Hematopoietic multipotent progenitor cell treated with erythropoietin and hydrocortisone succinate and interleukin-3 and kit ligand, for 8 days (in vitro differentiated cells): ENCODE results near the gene TRIM60.
"Not testable (repeated sequence)": the region's sequence is repeated elsewhere in the genome, so short reads cannot be mapped to it uniquely, and the experiment has no call there.

Experiments used
- DNase-seq: peaks from one replicate; pipeline ENCODE4 v3.0.0-alpha.2; 2015

The TRIM60 gene

DNA sequence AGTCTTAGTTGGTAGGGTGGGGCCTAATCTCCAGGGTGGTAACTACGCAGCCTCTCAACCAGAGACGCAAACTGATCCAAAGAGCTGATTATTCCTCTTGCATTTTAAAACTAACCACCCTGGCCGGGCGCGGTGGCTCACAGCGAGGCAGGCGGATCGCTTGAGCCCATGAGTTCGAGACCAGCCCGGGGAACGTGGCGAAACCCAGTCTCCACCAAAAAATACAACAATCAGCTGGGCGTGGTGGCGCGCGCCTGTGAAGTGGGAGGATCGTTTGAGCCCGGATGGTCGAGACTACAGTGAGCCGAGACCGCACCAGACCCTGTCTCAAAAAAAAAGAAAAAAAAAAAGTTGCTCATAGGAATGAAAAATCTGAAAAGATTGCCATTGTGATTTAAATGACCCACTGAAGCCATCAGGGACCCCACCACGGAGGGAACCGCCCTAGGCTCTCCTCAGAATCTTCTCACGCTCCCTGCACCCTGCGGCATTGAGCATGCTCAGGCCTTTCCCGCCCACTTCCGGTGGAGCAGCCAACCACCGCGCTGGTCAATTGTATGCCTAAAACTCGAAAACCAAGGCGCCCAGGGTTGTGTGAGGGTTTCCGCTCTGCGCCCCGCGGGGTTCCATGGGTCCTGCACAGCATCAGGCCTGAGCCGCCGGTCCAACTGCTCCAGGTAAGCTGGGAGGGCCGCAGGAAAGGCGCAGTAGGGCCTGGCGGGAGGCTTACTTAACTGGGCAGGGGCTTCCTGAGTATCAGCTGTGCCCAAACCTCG, at the start of gene TRIM60:
TSS of gene TRIM60 (plus strand) at position 564 of the 776 bp plus-strand sequence. CDS start 8,074 bp downstream, outside the sequence.
- no peak for DNase-seq

DNA sequence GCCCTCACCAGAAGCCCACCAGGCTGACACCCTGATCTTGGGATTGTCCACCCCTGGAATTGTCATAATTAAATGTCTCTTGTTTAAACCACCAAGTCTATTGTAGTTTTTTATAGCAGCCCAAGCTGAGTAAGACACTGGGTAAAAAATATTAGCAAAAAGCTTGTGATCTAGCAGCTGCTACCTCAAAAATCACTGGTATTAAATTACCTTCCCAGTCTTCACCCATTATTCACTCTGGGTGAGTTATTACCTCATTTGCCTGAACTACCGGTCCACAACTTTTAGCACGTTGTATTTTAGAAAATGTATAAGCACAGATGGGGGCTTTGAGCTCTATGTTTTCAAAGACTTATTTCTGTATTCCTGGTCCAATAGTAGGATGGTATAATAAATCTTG, 42.3 kb upstream of the TRIM60 start:
- no peak for DNase-seq

DNA sequence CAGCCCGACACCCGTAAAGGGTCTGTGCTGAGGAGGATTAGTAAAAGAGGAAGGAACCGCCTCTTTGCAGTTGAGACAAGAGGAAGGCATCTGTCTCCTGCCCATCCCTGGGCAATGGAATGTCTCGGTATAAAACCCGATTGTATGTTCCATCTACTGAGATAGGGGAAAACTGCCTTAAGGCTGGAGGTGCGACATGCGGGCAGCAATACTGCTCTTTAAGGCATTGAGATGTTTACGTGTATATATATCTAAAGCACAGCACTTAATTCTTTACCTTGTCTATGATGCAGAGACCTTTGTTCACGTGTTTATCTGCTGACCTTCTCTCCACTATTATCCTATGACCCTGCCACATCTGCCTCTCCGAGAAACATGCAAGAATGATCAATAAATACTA, 41.0 kb upstream of the TRIM60 start:
- not testable (repeated sequence) for DNase-seq

DNA sequence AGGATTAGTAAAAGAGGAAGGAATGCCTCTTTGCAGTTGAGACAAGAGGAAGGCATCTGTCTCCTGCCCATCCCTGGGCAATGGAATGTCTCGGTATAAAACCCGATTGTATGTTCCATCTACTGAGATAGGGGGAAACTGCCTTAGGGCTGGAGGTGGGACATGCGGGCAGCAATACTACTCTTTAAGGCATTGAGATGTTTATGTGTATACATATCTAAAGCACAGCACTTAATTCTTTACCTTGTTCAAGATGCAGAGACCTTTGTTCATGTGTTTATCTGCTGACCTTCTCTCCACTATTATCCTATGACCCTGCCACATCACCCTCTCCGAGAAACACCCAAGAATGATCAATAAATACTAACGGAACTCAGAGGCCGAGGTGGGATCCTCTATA, 35.7 kb upstream of the TRIM60 start:
- not testable (repeated sequence) for DNase-seq

DNA sequence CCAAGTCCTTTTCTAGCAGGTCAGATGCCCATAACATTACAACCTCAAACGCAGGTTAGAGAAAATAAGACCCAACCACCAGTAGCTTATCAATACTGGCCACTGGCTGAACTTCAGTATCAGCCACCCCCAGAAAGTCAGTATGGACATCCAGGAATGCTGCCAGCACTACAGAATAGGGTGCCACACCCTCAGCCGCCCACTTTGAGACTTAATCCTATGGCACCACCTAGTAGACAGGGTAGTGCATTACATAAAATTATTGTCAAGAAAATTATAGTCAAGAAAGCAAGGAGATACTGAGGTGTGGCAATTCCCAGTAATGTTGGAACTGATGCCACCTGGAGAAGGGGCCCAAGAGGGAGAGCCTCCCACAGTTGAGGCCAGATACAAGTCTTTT, 34.5 kb upstream of the TRIM60 start:
- peak; percentile 94 for DNase-seq

DNA sequence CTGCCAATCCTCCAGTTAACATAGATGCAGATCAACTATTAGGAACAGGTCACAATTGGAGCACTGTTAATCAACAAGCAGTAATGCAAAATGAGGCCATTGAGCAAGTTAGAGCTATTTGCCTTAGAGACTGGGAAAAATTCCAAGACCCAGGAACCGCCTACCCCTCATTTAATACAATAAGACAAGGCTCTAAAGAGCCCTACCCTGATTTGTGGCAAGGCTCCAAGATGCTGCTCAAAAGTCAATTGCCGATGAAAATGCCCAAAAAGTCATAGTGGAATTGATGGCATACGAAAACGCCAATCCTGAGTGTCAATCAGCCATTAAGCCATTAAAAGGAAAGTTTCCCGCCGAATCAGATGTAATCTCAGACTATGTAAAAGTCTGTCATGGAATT, 33.9 kb upstream of the TRIM60 start:
- no peak for DNase-seq

DNA sequence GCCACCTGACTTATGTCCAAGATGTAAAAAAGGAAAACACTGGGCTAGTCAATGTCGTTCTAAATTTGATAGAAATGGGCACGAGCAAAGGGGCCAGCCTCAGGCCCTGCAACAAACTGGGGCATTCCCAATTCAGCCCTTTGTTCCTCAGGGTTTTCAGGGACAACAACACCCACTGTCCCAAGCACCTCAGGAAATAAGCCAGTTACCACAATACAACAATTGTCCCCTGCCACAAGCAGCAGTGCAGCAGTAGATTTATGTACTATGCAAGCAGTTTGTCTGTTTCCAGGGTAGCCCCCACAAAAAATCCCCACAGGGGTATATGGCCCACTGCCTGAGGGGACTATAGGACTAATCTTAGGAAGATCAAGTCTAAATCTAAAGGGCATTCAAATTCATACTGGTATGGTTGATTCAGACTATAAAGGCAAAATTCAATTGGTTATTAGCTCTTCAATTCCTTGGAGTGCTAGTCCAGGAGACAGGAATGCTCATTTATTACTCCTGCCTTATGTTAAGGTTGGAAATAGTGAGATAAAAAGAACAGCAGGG, 33.2 kb upstream of the TRIM60 start:
- DNase-seq = not testable (repeated sequence)

DNA sequence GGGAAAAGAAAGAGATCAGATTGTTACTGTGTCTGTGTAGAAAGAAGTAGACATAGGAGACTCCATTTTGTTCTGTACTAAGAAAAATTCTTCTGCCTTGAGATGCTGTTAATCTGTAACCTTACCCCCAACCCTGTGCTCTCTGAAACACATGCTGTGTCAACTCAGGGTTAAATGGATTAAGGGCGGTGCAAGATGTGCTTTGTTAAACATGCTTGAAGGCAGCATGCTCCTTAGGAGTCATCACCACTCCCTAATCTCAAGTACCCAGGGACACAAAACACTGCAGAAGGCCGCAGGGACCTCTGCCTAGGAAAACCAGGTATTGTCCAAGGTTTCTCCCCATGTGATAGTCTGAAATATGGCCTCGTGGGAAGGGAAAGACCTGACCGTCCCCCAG, 29.8 kb upstream of the TRIM60 start:
- not testable (repeated sequence) for DNase-seq

DNA sequence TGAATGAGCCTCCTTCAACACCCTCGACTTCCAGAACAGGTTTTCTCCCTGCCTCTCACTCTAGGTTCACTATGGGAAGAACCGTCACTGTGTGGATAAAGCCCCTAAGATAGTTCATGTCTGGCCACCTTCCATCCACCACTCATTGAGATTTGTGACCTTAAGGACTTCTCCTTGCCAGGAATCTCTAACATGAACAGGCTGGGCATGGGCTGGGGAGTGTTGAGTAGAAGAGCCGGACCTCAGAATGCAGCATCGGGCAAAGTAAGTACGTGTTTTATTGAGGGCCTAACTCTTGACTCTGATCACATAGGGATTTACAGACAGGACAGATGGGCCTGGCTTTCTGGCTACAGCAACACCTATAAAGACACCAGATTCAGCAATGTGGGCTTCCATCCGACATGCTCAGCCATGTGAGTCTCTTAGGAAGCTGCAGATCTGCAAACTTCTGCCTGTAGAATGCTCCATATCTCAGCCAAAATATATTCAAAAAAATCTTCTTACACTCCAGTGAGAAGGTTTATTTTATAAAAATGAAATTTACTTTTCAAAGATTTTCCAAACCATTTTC, 26.4 kb upstream of the TRIM60 start:
- no peak for DNase-seq

DNA sequence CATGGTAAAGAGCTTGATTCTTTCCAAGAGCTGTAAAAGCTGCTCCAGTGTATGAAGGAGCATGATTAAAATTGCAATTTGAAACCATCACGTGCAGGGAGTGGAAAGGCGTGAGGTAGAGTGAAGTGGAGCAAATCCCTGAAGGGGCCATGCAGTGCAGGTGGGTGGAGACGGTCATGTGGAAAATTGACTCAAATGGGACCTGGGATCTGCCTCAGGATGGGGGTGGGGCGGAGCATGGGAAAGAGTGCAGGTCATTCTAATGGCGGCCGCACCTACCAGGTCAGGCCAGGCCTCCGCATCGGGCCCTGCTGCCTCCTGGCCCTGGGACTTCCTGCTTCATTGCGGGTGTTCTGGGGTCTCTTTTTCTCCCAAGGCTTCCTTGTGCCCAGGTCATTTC, 25.3 kb upstream of the TRIM60 start:
- DNase-seq = no peak

DNA sequence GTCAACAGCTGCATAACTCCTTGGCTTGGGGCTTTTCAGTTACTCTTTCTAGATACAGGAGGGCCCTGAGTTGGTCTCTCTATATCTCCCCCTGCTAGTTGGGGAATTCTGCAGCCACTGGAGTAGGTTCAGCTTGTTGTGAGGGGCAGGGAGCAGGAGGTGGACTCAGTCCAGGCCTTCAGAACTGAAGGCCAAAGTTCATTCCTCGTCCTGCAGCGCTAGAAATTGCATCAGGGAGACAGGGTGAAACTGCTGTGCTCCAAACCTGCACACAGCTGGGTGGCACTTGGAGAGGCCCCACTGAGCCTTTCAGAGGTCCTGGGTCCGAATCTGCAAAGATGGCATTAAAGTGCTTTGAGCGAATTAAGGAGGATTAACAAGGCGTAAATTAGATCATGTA, 24.9 kb upstream of the TRIM60 start:
- no peak for DNase-seq

DNA sequence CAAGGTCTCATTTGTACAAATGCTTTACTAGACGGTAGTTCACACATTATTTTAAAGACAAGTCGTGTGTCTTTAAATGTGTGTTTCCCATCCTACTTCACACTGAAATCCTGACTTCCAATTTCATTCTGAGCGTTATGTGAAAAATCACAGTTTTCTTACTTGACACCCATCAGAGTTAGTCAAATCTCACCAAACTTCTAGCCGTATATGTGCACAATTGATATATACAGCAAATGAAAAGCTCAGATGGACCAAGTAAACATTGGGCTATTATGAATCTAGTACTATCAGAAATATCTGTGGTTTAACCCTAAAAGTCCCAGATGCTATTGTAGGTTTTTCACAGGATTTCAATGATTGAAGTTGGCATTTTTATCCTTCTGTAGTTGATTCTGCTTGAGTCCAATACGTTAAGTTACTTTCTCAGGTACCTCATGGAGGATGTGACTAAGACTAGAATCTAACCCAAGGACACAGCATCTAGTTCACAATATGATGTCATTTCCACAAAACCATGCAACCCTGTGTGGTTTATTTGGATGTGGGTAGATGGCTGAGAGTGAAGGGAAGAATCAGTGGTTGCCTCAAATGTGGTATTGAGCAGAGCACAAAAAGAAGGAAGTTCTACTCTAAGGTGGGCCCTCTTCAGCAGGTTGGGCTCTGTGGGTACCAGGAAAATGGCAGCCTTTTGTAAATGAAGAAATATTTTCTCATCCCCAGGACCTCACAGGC, 22.1 kb upstream of the TRIM60 start:
- no peak for DNase-seq

DNA sequence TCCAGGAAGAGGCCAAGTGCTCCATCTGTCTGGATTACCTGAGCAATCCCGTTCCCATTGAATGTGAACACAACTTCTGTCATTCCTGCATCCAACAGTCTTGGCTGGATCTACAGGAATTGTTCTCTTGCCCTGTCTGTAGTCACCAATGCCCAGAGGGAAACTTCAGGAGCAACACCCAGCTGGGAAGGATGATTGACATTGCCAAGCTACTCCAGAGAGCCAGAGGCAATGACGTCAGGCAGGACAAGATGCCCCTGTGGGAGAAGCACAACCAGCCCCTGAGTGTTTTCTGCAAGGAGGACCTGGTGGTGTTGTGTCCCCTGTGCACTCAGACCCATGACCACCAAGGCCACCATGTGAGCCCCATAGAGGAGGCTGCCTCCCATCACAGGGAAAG, 21.3 kb upstream of the TRIM60 start:
- no peak for DNase-seq

DNA sequence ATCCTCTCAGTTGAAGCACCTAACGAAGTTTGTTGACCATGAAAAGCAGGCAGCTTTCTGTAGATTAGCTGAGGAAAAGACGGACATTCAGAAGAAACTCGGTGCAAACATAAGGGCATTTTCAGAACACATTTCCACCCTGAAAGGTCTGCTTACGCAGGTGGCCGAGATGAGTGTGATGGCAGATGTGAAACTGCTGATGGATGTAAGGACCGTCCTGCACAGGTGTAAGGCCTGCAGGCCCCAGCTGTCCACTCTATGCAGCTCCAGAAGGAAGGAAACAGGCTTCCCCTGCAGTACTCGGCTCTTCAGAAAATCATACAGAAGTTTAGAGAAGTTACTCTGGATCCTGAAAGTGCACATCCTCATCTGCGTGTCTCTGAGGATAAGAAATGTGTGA, 20.8 kb upstream of the TRIM60 start:
- no peak for DNase-seq

DNA sequence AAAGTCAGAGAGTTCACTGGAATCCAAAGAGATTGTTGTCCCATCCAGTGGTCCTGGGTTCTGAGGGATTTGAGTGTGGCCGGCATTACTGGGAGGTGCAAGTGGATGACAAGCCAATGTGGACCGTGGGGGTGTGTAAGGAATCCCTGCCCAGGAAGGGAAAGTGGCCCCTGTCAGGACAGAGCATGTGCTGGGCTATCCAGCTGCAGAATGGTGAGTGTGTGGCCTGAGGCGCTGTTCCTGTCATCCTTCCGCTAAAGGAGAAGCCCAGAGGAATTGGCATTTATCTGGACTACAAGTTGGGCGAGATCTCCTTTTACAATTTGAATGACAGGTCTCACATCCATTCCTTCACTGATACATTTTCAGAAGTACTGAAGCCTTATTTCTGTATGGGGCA, 20.4 kb upstream of the TRIM60 start:
- DNase-seq = no peak

DNA sequence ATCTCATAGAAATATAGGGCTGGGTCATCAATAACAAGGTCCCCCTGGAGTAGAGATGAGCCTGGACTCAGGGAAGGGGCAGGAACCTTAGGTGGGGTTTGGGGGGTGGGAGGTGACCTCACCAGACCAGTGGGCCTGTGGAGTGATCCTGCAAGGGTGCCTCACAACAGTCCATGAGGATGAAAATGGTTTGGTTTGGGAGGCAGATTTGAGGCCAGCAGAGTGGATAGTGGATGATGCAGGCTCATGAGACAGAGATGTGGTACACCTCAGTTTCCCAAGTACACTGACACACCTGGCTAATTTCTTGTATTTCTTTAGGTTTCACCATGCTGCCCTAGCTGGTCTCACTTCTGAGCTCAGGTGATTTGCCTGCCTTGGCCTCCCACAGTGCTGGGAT, 18.1 kb upstream of the TRIM60 start:
- no peak for DNase-seq

DNA sequence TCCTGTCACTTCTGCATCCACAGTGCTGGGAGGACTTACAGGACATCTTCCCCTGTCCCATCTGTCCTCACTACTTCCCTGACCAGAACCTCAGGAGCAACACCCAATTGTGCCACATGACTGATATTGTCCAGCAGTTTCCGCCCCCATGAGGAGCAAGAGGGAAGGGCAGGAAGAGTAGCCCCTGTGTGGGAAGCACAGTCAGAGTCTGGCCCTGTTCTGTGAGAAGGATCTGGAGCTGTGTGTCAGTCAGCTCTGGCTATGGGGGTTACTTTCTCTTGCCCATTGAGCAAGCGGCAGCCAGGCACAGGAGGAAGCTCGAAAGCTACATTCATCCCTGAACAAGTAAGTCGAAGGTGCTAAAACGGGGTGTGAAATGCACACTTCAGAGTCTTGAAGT, 14.8 kb upstream of the TRIM60 start:
- DNase-seq = peak; percentile 6

DNA sequence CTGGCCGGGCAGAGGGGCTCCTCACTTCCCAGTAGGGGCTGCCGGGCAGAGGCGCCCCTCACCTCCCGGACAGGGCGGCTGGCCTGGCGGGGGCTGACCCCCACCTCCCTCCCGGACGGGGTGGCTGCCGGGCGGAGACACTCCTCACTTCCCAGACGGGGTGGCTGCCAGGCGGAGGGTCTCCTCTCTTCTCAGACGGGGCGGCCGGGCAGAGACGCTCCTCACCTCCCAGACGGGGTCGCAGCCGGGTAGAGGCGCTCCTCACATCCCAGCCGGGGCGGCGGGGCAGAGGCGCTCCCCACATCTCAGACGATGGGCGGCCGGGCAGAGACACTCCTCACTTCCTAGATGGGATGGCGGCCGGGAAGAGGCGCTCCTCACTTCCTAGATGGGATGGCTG, 11.8 kb upstream of the TRIM60 start:
- DNase-seq = not testable (repeated sequence)

DNA sequence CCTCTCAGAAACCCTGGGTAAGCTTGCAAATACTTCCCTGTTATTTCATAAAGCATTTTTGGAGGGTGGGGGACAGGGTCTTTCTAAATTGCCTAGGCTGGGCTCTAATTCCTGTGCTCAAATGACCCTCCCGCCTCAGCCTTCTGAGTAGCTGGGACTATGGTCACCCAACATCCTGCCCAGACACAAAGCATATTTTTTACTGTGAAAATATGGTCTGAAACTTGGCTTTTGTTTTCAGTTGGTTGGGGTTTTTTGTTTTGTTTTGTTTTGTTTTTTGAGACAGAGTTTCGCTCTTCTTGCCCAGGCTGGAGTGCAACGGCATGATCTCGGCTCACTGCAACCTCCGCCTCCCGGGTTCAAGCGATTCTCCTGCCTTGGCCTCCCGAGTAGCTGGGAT, 6.0 kb upstream of the TRIM60 start:
- not testable (repeated sequence) for DNase-seq

DNA sequence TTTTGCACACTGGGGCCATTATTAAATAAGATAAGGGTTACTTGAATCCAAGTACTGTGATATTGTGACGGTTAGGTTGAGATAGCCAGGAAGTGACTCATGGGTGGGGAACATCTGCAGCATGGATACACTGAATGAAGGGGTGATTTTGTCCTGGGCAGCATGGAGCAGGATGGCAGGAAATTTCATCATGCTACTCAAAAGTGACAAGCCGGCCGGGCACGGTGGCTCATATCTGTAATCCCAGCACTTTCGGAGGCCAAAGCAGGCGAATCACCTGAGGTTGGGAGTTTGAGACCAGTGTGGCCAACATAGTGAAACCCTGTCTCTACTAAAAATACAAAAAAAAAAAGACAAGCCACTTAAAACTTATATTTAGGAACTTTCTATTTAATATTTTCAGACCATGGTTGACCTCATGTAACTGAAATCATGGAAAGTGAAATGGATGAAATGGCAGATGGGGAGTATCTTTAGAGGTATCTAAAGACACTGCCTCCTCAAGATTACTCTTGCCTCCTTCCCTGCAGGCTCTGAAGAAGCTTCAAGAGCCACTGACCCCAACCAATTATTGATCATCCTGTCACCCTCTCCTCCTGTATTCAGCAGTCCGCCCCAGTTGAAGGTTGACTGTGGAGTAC, 3.9 kb upstream of the TRIM60 start:
- no peak for DNase-seq

DNA sequence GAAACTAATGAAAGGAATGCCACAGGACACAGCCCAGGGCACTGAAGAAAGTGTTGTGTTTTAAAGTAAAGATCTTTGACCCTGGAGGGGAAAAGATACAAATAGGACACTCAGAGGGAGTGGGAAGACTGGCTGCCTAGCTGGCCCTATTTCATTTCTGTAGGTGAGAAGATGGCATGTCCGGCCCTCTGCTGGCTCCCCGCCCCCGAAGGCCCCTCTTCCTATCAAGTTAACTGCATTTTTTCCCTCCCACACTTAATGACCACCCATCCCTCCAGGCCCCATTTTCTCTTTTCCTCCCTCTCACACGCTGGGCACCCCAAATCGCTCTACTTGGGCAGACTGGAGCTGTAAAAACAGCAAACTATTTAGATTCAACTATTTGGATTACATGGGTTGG, 16.4 kb downstream of the TRIM60 start:
- no peak for DNase-seq

DNA sequence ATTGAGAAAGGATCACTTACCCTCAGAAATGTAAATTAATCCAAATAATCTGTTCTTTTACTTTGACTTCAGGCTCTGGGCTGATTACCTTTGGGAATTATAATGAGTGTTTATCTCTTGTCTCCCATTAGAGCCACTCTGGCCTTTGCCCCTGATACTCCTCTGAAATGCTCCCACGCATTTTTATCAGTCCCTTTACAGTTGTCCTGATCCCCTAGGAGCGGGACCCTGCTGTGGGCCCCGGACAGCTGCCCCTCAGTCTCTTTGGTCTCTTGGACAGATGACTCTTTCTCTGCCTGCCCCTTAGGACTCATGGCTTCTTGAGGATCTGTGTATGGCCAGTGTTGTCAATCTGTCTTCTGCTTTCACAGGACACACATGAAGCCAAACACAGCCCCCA, 20.8 kb downstream of the TRIM60 start:
- DNase-seq = no peak

DNA sequence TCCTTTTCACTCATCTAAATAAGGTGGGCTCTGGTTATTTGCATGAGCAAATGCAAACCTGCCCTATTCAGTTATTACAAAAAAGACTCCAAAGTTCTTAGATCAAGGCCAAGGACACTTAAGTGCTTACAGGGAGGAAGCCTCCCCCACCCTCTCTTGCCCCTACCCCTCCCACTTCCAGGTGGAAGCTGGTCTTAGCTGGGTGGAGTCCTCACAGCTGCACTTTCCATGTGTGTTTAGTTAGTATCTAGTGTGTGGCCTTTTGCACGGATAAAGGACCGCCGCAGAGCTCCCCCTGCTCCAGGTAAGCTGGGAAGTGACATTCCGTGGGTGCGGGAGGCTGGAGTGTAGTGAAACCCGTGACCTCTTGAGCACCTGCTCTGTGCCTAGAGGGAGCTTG, 21.8 kb downstream of the TRIM60 start, which contains the start of gene TRIM75:
TSS of gene TRIM75 (plus strand) at position 222 of the 400 bp plus-strand sequence. CDS start 5,282 bp downstream, outside the sequence.
- DNase-seq = no peak
